DMS53 treated with DMSO at 0.1 percent for 48 hours (cell line): Measurements from ENCODE around the gene RALBP1.

Experiments
- DNase-seq: peaks from one replicate; lab custom pipeline; 2025; ENCODE audit not compliant: unreplicated experiment; lab: John Stamatoyannopoulos, UW

The RALBP1 gene

GRCh38 chr18:9507565-9508088, 32.3 kb downstream of the RALBP1 start:
- DNase-seq, result no peak

- no peak for DNase-seq
Measured at GRCh38 chr18:9508446-9509025, 33.2 kb downstream of the RALBP1 start.

- DNase-seq, result no peak
Measured at GRCh38 chr18:9513971-9514512, 38.7 kb downstream of the RALBP1 start.

GRCh38 chr18:9516437-9517064, 41.2 kb downstream of the RALBP1 start:
- DNase-seq, result peak; percentile 88

GRCh38 chr18:9517869-9518268, 42.6 kb downstream of the RALBP1 start:
- no peak for DNase-seq

- no peak for DNase-seq
Measured at GRCh38 chr18:9519399-9519798, 44.1 kb downstream of the RALBP1 start.

GRCh38 chr18:9520666-9521065, 45.4 kb downstream of the RALBP1 start:
- DNase-seq, result no peak

- DNase-seq, result no peak
Measured at GRCh38 chr18:9521770-9522169, 46.5 kb downstream of the RALBP1 start.

GRCh38 chr18:9522952-9523351, 47.6 kb downstream of the RALBP1 start:
- no peak for DNase-seq

GRCh38 chr18:9526458-9526857, 51.1 kb downstream of the RALBP1 start:
- DNase-seq, result no peak

- DNase-seq, result no peak
Measured at GRCh38 chr18:9530226-9531009, 55.1 kb downstream of the RALBP1 start.

GRCh38 chr18:9531791-9532410, 56.6 kb downstream of the RALBP1 start:
- DNase-seq, result no peak

- no peak for DNase-seq
Measured at GRCh38 chr18:9534844-9535243, 59.5 kb downstream of the RALBP1 start.

- no peak for DNase-seq
Measured at GRCh38 chr18:9535430-9535991, 60.2 kb downstream of the RALBP1 start.

GRCh38 chr18:9536354-9537152, 61.2 kb downstream of the RALBP1 start:
- no peak for DNase-seq

- no peak for DNase-seq
Measured at GRCh38 chr18:9537677-9538076, 62.4 kb downstream of the RALBP1 start.

- DNase-seq, result no peak
Measured at GRCh38 chr18:9539283-9539682, 64.0 kb downstream of the RALBP1 start.

- no peak for DNase-seq
Measured at GRCh38 chr18:9539938-9540337, 64.6 kb downstream of the RALBP1 start.

GRCh38 chr18:9542924-9543323, 67.6 kb downstream of the RALBP1 start:
- DNase-seq, result no peak

- DNase-seq, result no peak
Measured at GRCh38 chr18:9545029-9545428, 69.7 kb downstream of the RALBP1 start.
